ENCODE measurements around the gene RALGAPA2. TPM values are rescaled to one million over a fixed set of nuclear protein-coding genes. Genes with fewer than 3 reads are reported as not detected.

The RALGAPA2 gene
- polyA plus RNA-seq, 1 donor from 2014 or later = 21.8 TPM

GRCh38 chr20:20411402-20411801 lies 301.0 kb downstream of the RALGAPA2 start:
- Histone ChIP-seq H2AFZ (ENCODE audit: low read depth, low read length) (no peak overlapping the region), H3K4me2 (ENCODE audit: low read length) (peak overlapping the region; percentile 83), H3F3A (ENCODE audit: insufficient read depth, low read length, poor library complexity, severe bottlenecking) (peaks cover 6% of the 10 kb centered on the region), H3K27me3 (ENCODE audit: insufficient read depth, low read depth, low read length) (no peaks in the 10 kb centered on the region), H3K79me2 (replicated peaks; ENCODE audit: insufficient read depth, low read length) (no peaks in the 10 kb centered on the region), H3K9ac (ENCODE audit: low read length) (peak overlapping the region; percentile 49), H4K20me1 (ENCODE audit: insufficient read depth) (no peaks in the 10 kb centered on the region), H3K36me3 (ENCODE audit: insufficient read depth, low read length) (no peaks in the 10 kb centered on the region), H3K4me3 (ENCODE audit: low read length) (peak overlapping the region; percentile 51), H3K27ac (ENCODE audit: low read length) (peak overlapping the region; percentile 84), H3K9me2 (ENCODE audit: insufficient read depth, low read length) (no peaks in the 10 kb centered on the region), H3K9me3 (ENCODE audit: low read length) (no peaks in the 10 kb centered on the region)
- TF ChIP-seq POLR2AphosphoS5 (IDR thresholded peaks at IDR 0.05) = no peak
- TF ChIP-seq REST (IDR thresholded peaks at IDR 0.05; ENCODE audit: borderline replicate concordance) = no peak
- no peak for TF ChIP-seq MXI1 (conservative IDR thresholded peaks at IDR 0.05; ENCODE audit: poor library complexity, severe bottlenecking)
- TF ChIP-seq SMC3 (conservative IDR thresholded peaks at IDR 0.05; ENCODE audit: poor library complexity) = no peak
- no peak for TF ChIP-seq CTCF (IDR thresholded peaks at IDR 0.05; ENCODE audit: poor library complexity, severe bottlenecking)
- no peak for TF ChIP-seq EP300 (conservative IDR thresholded peaks at IDR 0.05; ENCODE audit: poor library complexity, severe bottlenecking)
- no peak for TF ChIP-seq TAF1 (IDR thresholded peaks at IDR 0.05; ENCODE audit: low read depth)
- no peak for TF ChIP-seq RAD21 (conservative IDR thresholded peaks at IDR 0.05)
- TF ChIP-seq EZH2 (IDR thresholded peaks at IDR 0.05; ENCODE audit: borderline replicate concordance, insufficient read depth, low read length, poor library complexity, severe bottlenecking) = no peak

GRCh38 chr20:20410678-20411077 lies 301.8 kb downstream of the RALGAPA2 start:
- Histone ChIP-seq H3K36me3 (ENCODE audit: insufficient read depth, low read length) (no peaks in the 10 kb centered on the region), H3K27ac (ENCODE audit: low read length) (peak overlapping the region; percentile 84), H2AFZ (ENCODE audit: low read depth, low read length) (no peak overlapping the region)

More at GRCh38 chr20:20410678-20411077, 301.8 kb downstream of the RALGAPA2 start:
- no peaks in the 10 kb centered on the region for H3K79me2 ChIP-seq (replicated peaks; ENCODE audit: insufficient read depth, low read length)
- H3K9me3 ChIP-seq (ENCODE audit: low read length) = no peaks in the 10 kb centered on the region
- no peaks in the 10 kb centered on the region for H3K27me3 ChIP-seq (ENCODE audit: insufficient read depth, low read depth, low read length)
- peak; percentile 62 for TF ChIP-seq POLR2AphosphoS5 (IDR thresholded peaks at IDR 0.05)
- TF ChIP-seq EP300 (conservative IDR thresholded peaks at IDR 0.05; ENCODE audit: poor library complexity, severe bottlenecking) = peak; percentile 19
- TF ChIP-seq CTCF (IDR thresholded peaks at IDR 0.05; ENCODE audit: poor library complexity, severe bottlenecking) = no peak
- TF ChIP-seq REST (IDR thresholded peaks at IDR 0.05; ENCODE audit: borderline replicate concordance) = peak; percentile 95
- H3K4me3 ChIP-seq (ENCODE audit: low read length) = peak overlapping the region; percentile 51
- H3K9ac ChIP-seq (ENCODE audit: low read length) = peak overlapping the region; percentile 49
- H4K20me1 ChIP-seq (ENCODE audit: insufficient read depth) = no peaks in the 10 kb centered on the region
- H3F3A ChIP-seq (ENCODE audit: insufficient read depth, low read length, poor library complexity, severe bottlenecking) = peaks cover 6% of the 10 kb centered on the region
- no peaks in the 10 kb centered on the region for H3K9me2 ChIP-seq (ENCODE audit: insufficient read depth, low read length)
- H3K4me2 ChIP-seq (ENCODE audit: low read length) = peak overlapping the region; percentile 83

Measured in neural cell (in vitro differentiated cells).